Vagina (tissue), 2 donors: ENCODE data around the gene SLC8A1. TPM values are rescaled to one million over a fixed set of nuclear protein-coding genes. Genes with fewer than 3 reads are reported as not detected.

Experiments
- DNase-seq, 2 donors: peaks; one replicate each; pipeline ENCODE4 v3.0.0-alpha.2; 2017; ENCODE audit errors: extremely low spot score in 2 of 2
- H3K27ac ChIP-seq: fragments of 200-600 bp; sonication (generic); one replicate; pipeline ENCODE4 v1.5.1; 2019
- H3K27me3 ChIP-seq: fragments of 200-600 bp; sonication (generic); one replicate; pipeline ENCODE4 v1.5.1; 2019
- H3K36me3 ChIP-seq, 2 donors: fragments of 200-600 bp; sonication (generic); one replicate each; pipeline ENCODE4 v1.5.1; 2017 to 2019
- H3K4me1 ChIP-seq: fragments of 200-600 bp; sonication (generic); one replicate; pipeline ENCODE4 v1.5.1; 2019
- H3K4me3 ChIP-seq, 2 donors: fragments of 200-600 bp; sonication (generic); 1 replicate in 1 of 2; 2 replicates in 1 of 2; pipeline ENCODE4 v1.5.1; 2016 to 2019
- H3K9me3 ChIP-seq: fragments of 200-600 bp; sonication (generic); one replicate; pipeline ENCODE4 v1.5.1; 2019
- CTCF ChIP-seq, 3 experiments: fragments of 450-650 bp in 2 of 3; fragments of 200-600 bp in 1 of 3; sonication (generic) in 1 of 3; IDR thresholded peaks; one replicate each; pipeline ENCODE4 v1.5.1; 2017 to 2019; ENCODE audit warnings: antibody characterized with exemption in 3 of 3, mild to moderate bottlenecking in 2 of 3, moderate library complexity in 2 of 3
- POLR2A ChIP-seq, 2 donors: fragments of 450-650 bp; IDR thresholded peaks; one replicate each; pipeline ENCODE4 v1.6.1; 2017; ENCODE audit warnings: antibody characterized with exemption in 2 of 2, mild to moderate bottlenecking in 2 of 2, moderate library complexity in 2 of 2
- POLR2AphosphoS5 ChIP-seq, 2 donors: sonication (generic); formaldehyde crosslinking; IDR thresholded peaks; one replicate each; pipeline ENCODE4 v1.9.0; 2017; ENCODE audit warnings: antibody characterized with exemption in 2 of 2, mild to moderate bottlenecking in 2 of 2, low read depth in 1 of 2; ENCODE audit not compliant: insufficient read depth in 1 of 2
- intact Hi-C: fragments of 100-400 bp; cut with DNase I; formaldehyde crosslinking; loops from one replicate; pipeline ENCODE4 v1.15.1; 2023
- total RNA-seq: library from RNA; depleted of rRNA; stranded (reverse); fragments of >200 nt; gene quantifications from one replicate; pipeline ENCODE4 v1.2.3, GENCODE V29; 2016

The SLC8A1 gene
- total RNA-seq, 1 donor from 2014 or later, result 40.8 TPM

- DNase-seq, result no peak
- Histone ChIP-seq H3K4me3 (no peak overlapping the region), H3K36me3 (no peaks in the 10 kb centered on the region), H3K9me3 (no peaks in the 10 kb centered on the region), H3K4me1 (peaks cover 9% of the 10 kb centered on the region), H3K27ac (no peak overlapping the region), H3K27me3 (no peaks in the 10 kb centered on the region)
- intact Hi-C loops, result no loop called here
- TF ChIP-seq POLR2AphosphoS5 (IDR thresholded peaks at IDR 0.05; ENCODE audit: insufficient read depth in 1 of 2, low read depth in 1 of 2) (no peak), POLR2A (IDR thresholded peaks at IDR 0.05) (no peak), CTCF (IDR thresholded peaks at IDR 0.05) (no peak)
These were observed 99.2 kb downstream of the SLC8A1 start for GRCh38 chr2:40352703-40353099.

- Histone ChIP-seq H3K27me3 (no peaks in the 10 kb centered on the region), H3K9me3 (no peaks in the 10 kb centered on the region)
- DNase-seq, result no peak
These were observed 99.7 kb downstream of the SLC8A1 start for GRCh38 chr2:40352041-40352702.

GRCh38 chr2:40348665-40349064 is 103.2 kb downstream of the SLC8A1 start:
- no peak for DNase-seq
- H3K4me1 ChIP-seq, result peaks cover 9% of the 10 kb centered on the region
- H3K4me3 ChIP-seq, result no peak overlapping the region
- no peak for TF ChIP-seq POLR2AphosphoS5 (IDR thresholded peaks at IDR 0.05; ENCODE audit: insufficient read depth in 1 of 2, low read depth in 1 of 2)
- no peak for TF ChIP-seq CTCF (IDR thresholded peaks at IDR 0.05)
- TF ChIP-seq POLR2A (IDR thresholded peaks at IDR 0.05), result no peak
- H3K36me3 ChIP-seq, result no peaks in the 10 kb centered on the region
- no peaks in the 10 kb centered on the region for H3K9me3 ChIP-seq
- no peak overlapping the region for H3K27ac ChIP-seq
- intact Hi-C loops, result no loop called here
- no peaks in the 10 kb centered on the region for H3K27me3 ChIP-seq

More at GRCh38 chr2:40352041-40352702, 99.7 kb downstream of the SLC8A1 start:
- intact Hi-C loops, result no loop called here
- TF ChIP-seq POLR2AphosphoS5 (IDR thresholded peaks at IDR 0.05; ENCODE audit: insufficient read depth in 1 of 2, low read depth in 1 of 2), result no peak
- no peak for TF ChIP-seq CTCF (IDR thresholded peaks at IDR 0.05)
- no peak for TF ChIP-seq POLR2A (IDR thresholded peaks at IDR 0.05)
- no peaks in the 10 kb centered on the region for H3K36me3 ChIP-seq
- H3K4me3 ChIP-seq, result no peak overlapping the region
- H3K4me1 ChIP-seq, result peaks cover 9% of the 10 kb centered on the region
- no peak overlapping the region for H3K27ac ChIP-seq

GRCh38 chr2:40348038-40348437 is 103.9 kb downstream of the SLC8A1 start:
- H3K4me3 ChIP-seq, result no peak overlapping the region
- H3K27ac ChIP-seq, result no peak overlapping the region
- no peak for DNase-seq
- H3K36me3 ChIP-seq, result no peaks in the 10 kb centered on the region
- H3K4me1 ChIP-seq, result peaks cover 8% of the 10 kb centered on the region
- H3K9me3 ChIP-seq, result no peaks in the 10 kb centered on the region
- H3K27me3 ChIP-seq, result no peaks in the 10 kb centered on the region
- no peak for TF ChIP-seq CTCF (IDR thresholded peaks at IDR 0.05)
- no peak for TF ChIP-seq POLR2AphosphoS5 (IDR thresholded peaks at IDR 0.05; ENCODE audit: insufficient read depth in 1 of 2, low read depth in 1 of 2)
- no peak for TF ChIP-seq POLR2A (IDR thresholded peaks at IDR 0.05)
- intact Hi-C loops, result no loop called here

GRCh38 chr2:40346535-40347354 is 105.1 kb downstream of the SLC8A1 start:
- Histone ChIP-seq H3K27ac (peak overlapping the region; percentile 3), H3K4me1 (no peaks in the 10 kb centered on the region), H3K4me3 (peak overlapping the region in 1 of 2 donors; percentile 1), H3K27me3 (no peaks in the 10 kb centered on the region), H3K9me3 (no peaks in the 10 kb centered on the region), H3K36me3 (no peaks in the 10 kb centered on the region)
- TF ChIP-seq POLR2A (IDR thresholded peaks at IDR 0.05), result no peak
- TF ChIP-seq POLR2AphosphoS5 (IDR thresholded peaks at IDR 0.05; ENCODE audit: insufficient read depth in 1 of 2, low read depth in 1 of 2), result no peak
- no peak for TF ChIP-seq CTCF (IDR thresholded peaks at IDR 0.05)
- no peak for DNase-seq
- intact Hi-C loops, result no loop called here
